Trophoblast cell (in vitro differentiated cells and primary cell): Measurements from ENCODE around the gene PHTF1.
"Not testable (repeated sequence)": the region's sequence is repeated elsewhere in the genome, so short reads cannot be mapped to it uniquely, and the experiment has no call there.

Experiments
- DNase-seq, 2 donors: peaks; one replicate each; pipeline ENCODE4 v3.0.0-alpha.2; 2016
- H2AFZ ChIP-seq: 2 replicates; pipeline ENCODE4 v1.6.1; 2013; ENCODE audit warnings: low read length, moderate library complexity, mild to moderate bottlenecking; ENCODE audit not compliant: insufficient read depth, poor library complexity
- H2AK5ac ChIP-seq: 2 replicates; pipeline ENCODE4 v1.6.1; 2013; ENCODE audit warnings: mild to moderate bottlenecking, low read length
- H2BK120ac ChIP-seq: 2 replicates; pipeline ENCODE4 v1.6.1; 2013; ENCODE audit warnings: low read length, mild to moderate bottlenecking, moderate library complexity; ENCODE audit not compliant: insufficient read depth, poor library complexity
- H2BK12ac ChIP-seq: 2 replicates; pipeline ENCODE4 v1.6.1; 2013; ENCODE audit warnings: mild to moderate bottlenecking, low read length, moderate library complexity
- H2BK5ac ChIP-seq: 2 replicates; pipeline ENCODE4 v1.6.1; 2013; ENCODE audit warnings: low read length, low read depth, moderate library complexity, mild to moderate bottlenecking; ENCODE audit not compliant: poor library complexity
- H3K14ac ChIP-seq: 2 replicates; pipeline ENCODE4 v1.6.1; 2013; ENCODE audit warnings: mild to moderate bottlenecking, low read length
- H3K18ac ChIP-seq: 2 replicates; pipeline ENCODE4 v1.6.1; 2013; ENCODE audit warnings: mild to moderate bottlenecking, low read length
- H3K23ac ChIP-seq: 2 replicates; pipeline ENCODE4 v1.6.1; 2013; ENCODE audit warnings: low read length
- H3K27ac ChIP-seq: 2 replicates; pipeline ENCODE4 v1.5.1; 2013; ENCODE audit warnings: low read depth, mild to moderate bottlenecking, inconsistent platforms, low read length, moderate library complexity
- H3K27me3 ChIP-seq: 2 replicates; pipeline ENCODE4 v1.6.1; 2013; ENCODE audit warnings: inconsistent platforms, mild to moderate bottlenecking, low read length, moderate library complexity; ENCODE audit not compliant: insufficient read depth
- H3K36me3 ChIP-seq, 2 experiments: 1 replicate in 1 of 2; 2 replicates in 1 of 2; pipeline ENCODE4 v1.6.1; 2013; ENCODE audit warnings: low read length in 2 of 2, mild to moderate bottlenecking in 2 of 2, moderate library complexity in 1 of 2; ENCODE audit not compliant: insufficient read depth in 2 of 2, control insufficient read depth in 1 of 2
- H3K4ac ChIP-seq: 2 replicates; pipeline ENCODE4 v1.6.1; 2013; ENCODE audit warnings: low read depth, mild to moderate bottlenecking, low read length, moderate library complexity
- H3K4me1 ChIP-seq, 2 experiments: 1 replicate in 1 of 2; 2 replicates in 1 of 2; pipeline ENCODE4 v1.6.1; 2013; ENCODE audit warnings: low read length in 2 of 2, mild to moderate bottlenecking in 2 of 2, moderate library complexity in 1 of 2; ENCODE audit not compliant: insufficient read depth in 2 of 2, control insufficient read depth in 1 of 2
- H3K4me2 ChIP-seq: 2 replicates; pipeline ENCODE4 v1.6.1; 2013; ENCODE audit warnings: inconsistent platforms, mild to moderate bottlenecking, low read length, moderate library complexity
- H3K4me3 ChIP-seq: 2 replicates; pipeline ENCODE4 v1.5.1; 2013; ENCODE audit warnings: mild to moderate bottlenecking, low read depth, low read length, inconsistent platforms
- H3K79me1 ChIP-seq: one replicate; pipeline ENCODE4 v1.6.1; 2013; ENCODE audit warnings: low read length
- H3K79me2 ChIP-seq: 2 replicates; pipeline ENCODE4 v1.6.1; 2013; ENCODE audit warnings: low read length, mild to moderate bottlenecking; ENCODE audit not compliant: control insufficient read depth, insufficient read depth, poor library complexity
- H3K9ac ChIP-seq: 2 replicates; pipeline ENCODE4 v1.6.1; 2013; ENCODE audit warnings: mild to moderate bottlenecking, low read length
- H3K9me3 ChIP-seq: 2 replicates; pipeline ENCODE4 v1.6.1; 2013; ENCODE audit warnings: low read depth, mild to moderate bottlenecking, control low read depth, inconsistent platforms, low read length; ENCODE audit not compliant: insufficient read depth
- H4K12ac ChIP-seq: 2 replicates; pipeline ENCODE4 v1.6.1; 2013; ENCODE audit warnings: low read depth, mild to moderate bottlenecking, low read length, moderate library complexity
- H4K8ac ChIP-seq: 2 replicates; pipeline ENCODE4 v1.6.1; 2013; ENCODE audit warnings: low read depth, mild to moderate bottlenecking, low read length, moderate library complexity
- H4K91ac ChIP-seq: one replicate; pipeline ENCODE4 v1.6.1; 2013; ENCODE audit warnings: low read depth, mild to moderate bottlenecking, low read length, moderate library complexity
- WGBS: extraction: QIAGEN DNeasy Blood & Tissue Kit; methylation state at CpG from one replicate; pipeline ENCODE4 v1.1.7; 2013; ENCODE audit warnings: missing lambda C conversion rate; ENCODE audit not compliant: insufficient read length, insufficient coverage; ENCODE audit errors: extremely low coverage; 5-methylcytosine and 5-hydroxymethylcytosine counted together

PHTF1 gene

DNA sequence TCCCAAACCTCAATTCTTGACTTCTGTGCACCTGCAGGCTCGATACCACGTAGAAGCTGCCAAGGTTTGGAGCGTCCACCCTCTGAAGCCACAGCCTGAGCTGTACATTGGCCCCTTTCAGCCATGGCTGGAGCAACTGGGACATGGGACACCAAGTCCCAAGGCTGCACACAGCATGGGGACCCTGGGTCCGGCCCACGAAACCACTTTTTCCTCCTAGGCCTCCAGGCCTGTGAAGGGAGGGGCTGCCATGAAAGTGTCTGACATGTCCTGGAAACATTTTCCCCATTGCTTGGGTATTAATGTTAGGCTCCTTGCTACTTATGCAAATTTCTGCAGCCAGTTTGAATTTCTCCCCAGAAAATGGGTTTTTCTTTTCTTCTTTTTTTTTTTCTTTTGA lies 40.7 kb downstream of the PHTF1 start:
- H3K14ac ChIP-seq, H2AFZ ChIP-seq, H3K18ac ChIP-seq, H3K4ac ChIP-seq, DNase-seq, H3K23ac ChIP-seq, H3K9ac ChIP-seq, H4K8ac ChIP-seq, H3K27ac ChIP-seq, H2BK12ac ChIP-seq, H3K79me1 ChIP-seq, H3K4me3 ChIP-seq, H2AK5ac ChIP-seq, H2BK120ac ChIP-seq, H4K91ac ChIP-seq, H3K4me2 ChIP-seq, H3K9me3 ChIP-seq, H3K27me3 ChIP-seq, H3K4me1 ChIP-seq, H3K79me2 ChIP-seq, H4K12ac ChIP-seq, H2BK5ac ChIP-seq: not testable (repeated sequence)
- WGBS, result no CpG with 5 or more reads among the region's 5 CpGs
- H3K36me3 ChIP-seq, result peaks cover 16 to 22% of the 10 kb centered on the region in 2 experiments

- not testable (repeated sequence) for H2BK5ac ChIP-seq, H3K27me3 ChIP-seq, H3K4me3 ChIP-seq, H3K4me1 ChIP-seq, H3K79me2 ChIP-seq, H2BK120ac ChIP-seq, H3K27ac ChIP-seq, H2AK5ac ChIP-seq, H3K79me1 ChIP-seq, H3K14ac ChIP-seq, H3K4me2 ChIP-seq, DNase-seq, H4K91ac ChIP-seq, H3K18ac ChIP-seq, H4K12ac ChIP-seq, H3K9me3 ChIP-seq, H3K9ac ChIP-seq, H3K23ac ChIP-seq, H4K8ac ChIP-seq, H2BK12ac ChIP-seq, H2AFZ ChIP-seq, H3K4ac ChIP-seq
- WGBS, result no CpG with 5 or more reads among the region's 6 CpGs
- peaks cover 17 to 23% of the 10 kb centered on the region in 2 experiments for H3K36me3 ChIP-seq
These were observed 41.8 kb downstream of the PHTF1 start for GRCh38 chr1:113717506-113717905.

GRCh38 chr1:113714606-113715269 lies 44.5 kb downstream of the PHTF1 start:
- no peak overlapping the region for H4K91ac ChIP-seq
- no peak overlapping the region for H2BK5ac ChIP-seq
- no peak overlapping the region for H3K4me3 ChIP-seq
- no peak overlapping the region for H2AK5ac ChIP-seq
- H3K14ac ChIP-seq, result no peak overlapping the region
- no peaks in the 10 kb centered on the region for H3K4me1 ChIP-seq
- no peak overlapping the region for H3K4me2 ChIP-seq
- no CpG with 5 or more reads among the region's 3 CpGs for WGBS
- H4K12ac ChIP-seq, result peak overlapping the region; percentile 46
- H2BK120ac ChIP-seq, result no peak overlapping the region
- no peak overlapping the region for H2AFZ ChIP-seq
- no peaks in the 10 kb centered on the region for H3K27me3 ChIP-seq
- H3K9me3 ChIP-seq, result peaks cover 6% of the 10 kb centered on the region
- no peak overlapping the region for H3K18ac ChIP-seq
- no peak overlapping the region for H3K27ac ChIP-seq
- no peak overlapping the region for H4K8ac ChIP-seq
- no peak overlapping the region for H3K23ac ChIP-seq
- H3K4ac ChIP-seq, result no peak overlapping the region
- DNase-seq, result no peak
- H3K79me1 ChIP-seq, result no peaks in the 10 kb centered on the region
- H2BK12ac ChIP-seq, result no peak overlapping the region
- H3K79me2 ChIP-seq, result no peaks in the 10 kb centered on the region
- no peak overlapping the region for H3K9ac ChIP-seq
- peaks cover 18 to 19% of the 10 kb centered on the region in 2 experiments for H3K36me3 ChIP-seq

DNA sequence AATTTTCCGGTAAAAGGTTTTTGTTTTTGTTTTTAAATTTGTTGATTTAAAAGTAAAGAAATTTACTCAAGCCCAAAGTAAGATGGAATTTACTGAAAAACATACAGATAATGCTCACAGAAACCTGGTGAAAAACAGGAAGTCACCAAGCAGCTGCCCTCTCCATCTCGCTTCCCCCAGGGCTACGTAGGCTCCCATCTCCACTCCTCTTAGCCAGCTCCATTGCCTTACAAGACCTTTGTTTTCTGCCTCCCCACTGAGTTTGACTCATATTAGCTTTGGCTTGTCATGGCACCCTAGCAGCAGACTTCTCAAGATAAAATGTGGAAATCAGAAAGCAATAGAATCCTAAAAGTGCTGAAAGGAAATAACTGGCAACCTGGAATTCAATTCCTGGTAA lies 57.9 kb downstream of the PHTF1 start:
- no peak overlapping the region for H2BK5ac ChIP-seq
- no peak overlapping the region for H3K9ac ChIP-seq
- H3K18ac ChIP-seq, result no peak overlapping the region
- no peaks in the 10 kb centered on the region for H3K27me3 ChIP-seq
- H2BK120ac ChIP-seq, result no peak overlapping the region
- H3K79me2 ChIP-seq, result no peaks in the 10 kb centered on the region
- H3K79me1 ChIP-seq, result no peaks in the 10 kb centered on the region
- no CpG with 5 or more reads among the region's 3 CpGs for WGBS
- peaks cover 2% of the 10 kb centered on the region for H3K9me3 ChIP-seq
- no peak overlapping the region for H2AFZ ChIP-seq
- H3K4me3 ChIP-seq, result no peak overlapping the region
- H3K36me3 ChIP-seq, result peaks cover 9 to 12% of the 10 kb centered on the region in 2 experiments
- H3K4me2 ChIP-seq, result no peak overlapping the region
- no peak overlapping the region for H4K91ac ChIP-seq
- no peak overlapping the region for H4K12ac ChIP-seq
- no peak overlapping the region for H3K23ac ChIP-seq
- no peak overlapping the region for H3K14ac ChIP-seq
- DNase-seq, result no peak
- H2AK5ac ChIP-seq, result no peak overlapping the region
- H3K4ac ChIP-seq, result no peak overlapping the region
- no peak overlapping the region for H3K27ac ChIP-seq
- no peak overlapping the region for H2BK12ac ChIP-seq
- H4K8ac ChIP-seq, result no peak overlapping the region
- no peaks in the 10 kb centered on the region for H3K4me1 ChIP-seq
